ENCODE results near the gene C2CD2.

DNA sequence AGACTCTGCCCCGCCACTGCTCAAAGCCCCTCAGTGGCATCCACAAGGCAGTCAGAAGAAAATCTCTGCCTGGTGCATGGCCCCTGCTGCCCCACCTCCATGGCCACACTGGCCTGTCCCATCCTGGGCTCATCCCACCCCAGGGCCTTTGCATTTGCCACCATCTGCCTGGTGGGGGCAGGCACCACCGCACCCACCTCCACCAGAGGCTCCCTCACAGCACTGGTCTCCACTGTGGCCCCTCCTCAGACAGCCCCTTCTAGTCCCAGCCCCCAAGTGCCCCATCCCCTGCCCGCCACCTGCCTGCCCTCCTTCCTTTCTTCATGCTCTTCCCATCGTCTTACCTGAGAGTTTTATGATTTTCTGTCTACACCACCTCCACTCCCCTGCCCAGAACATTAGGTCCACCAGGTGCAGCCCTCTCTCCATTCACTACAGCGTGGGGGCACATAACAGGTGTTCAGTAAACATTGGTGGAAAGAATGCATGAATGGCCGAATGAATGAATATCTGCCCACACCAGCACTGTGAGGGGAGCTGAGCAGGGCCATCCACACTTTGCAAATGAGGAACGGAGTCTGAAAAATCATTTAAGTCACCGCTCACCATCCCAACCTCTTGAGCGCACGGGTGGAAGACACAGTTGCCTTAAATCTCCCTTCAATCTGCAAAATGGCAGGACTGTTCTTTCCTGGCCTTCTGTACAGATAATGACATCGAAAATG lies 76.7 kb downstream of the C2CD2 start:
- TF ChIP-seq POLR2A (IDR thresholded peaks at IDR 0.05; ENCODE audit: low read depth, low read length) (no peak), POLR2AphosphoS5 (IDR thresholded peaks at IDR 0.05; ENCODE audit: low read depth, low read length) (no peak)

Data from GM12892 (cell line).